GM21423 (cell line): ENCODE results near the gene ARTN.

ENCODE experiments used
- ATAC-seq: cut with Tn5 transposase; IDR thresholded peaks from one replicate; pipeline ENCODE4 v1.9.1; 2021; ENCODE audit warnings: mild to moderate bottlenecking, moderate library complexity; ENCODE audit not compliant: unreplicated experiment

Gene ARTN

DNA sequence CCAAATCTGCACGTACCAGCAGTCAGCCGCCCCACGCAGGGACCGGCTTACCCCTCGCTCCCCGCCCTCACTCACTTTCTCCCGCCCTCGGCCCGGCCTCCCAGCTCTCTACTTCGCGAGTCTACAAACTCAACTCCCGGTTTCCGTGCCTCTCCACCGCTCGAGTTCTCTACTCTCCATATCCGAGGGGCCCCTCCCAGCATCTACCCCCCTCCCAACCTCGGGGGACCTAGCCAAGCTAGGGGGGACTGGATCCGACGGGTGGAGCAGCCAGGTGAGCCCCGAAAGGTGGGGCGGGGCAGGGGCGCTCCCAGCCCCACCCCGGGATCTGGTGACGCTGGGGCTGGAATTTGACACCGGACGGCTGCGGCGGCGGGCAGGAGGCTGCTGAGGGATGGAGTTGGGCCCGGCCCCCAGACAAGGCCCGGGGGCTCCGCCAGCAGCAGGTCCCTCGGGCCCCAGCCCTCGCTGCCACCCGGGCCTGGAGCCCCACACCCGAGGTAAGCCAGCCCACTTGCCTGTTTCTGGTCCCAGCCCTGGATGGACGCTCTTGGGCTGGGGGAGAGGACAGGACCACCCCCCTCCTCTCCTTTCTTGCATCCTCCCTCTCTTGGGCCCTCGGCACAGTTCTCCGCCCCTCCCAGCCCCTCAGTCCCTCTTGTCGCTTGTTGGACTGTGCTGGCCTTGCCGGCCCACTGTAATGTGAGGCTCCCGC lies at the start of gene ARTN:
ARTN (plus strand) TSS at position 416 of the 715 bp plus-strand sequence. CDS start 1,856 bp downstream, outside the sequence.
- no peak for ATAC-seq

GRCh38 chr1:43885279-43885801 lies 48.3 kb upstream of the ARTN start:
- no peak for ATAC-seq

GRCh38 chr1:43887748-43888147 lies 45.9 kb upstream of the ARTN start:
- no peak for ATAC-seq

- ATAC-seq = no peak
Observed at GRCh38 chr1:43890815-43891214, 42.8 kb upstream of the ARTN start.

GRCh38 chr1:43893006-43893405 lies 40.6 kb upstream of the ARTN start:
- ATAC-seq = no peak

DNA sequence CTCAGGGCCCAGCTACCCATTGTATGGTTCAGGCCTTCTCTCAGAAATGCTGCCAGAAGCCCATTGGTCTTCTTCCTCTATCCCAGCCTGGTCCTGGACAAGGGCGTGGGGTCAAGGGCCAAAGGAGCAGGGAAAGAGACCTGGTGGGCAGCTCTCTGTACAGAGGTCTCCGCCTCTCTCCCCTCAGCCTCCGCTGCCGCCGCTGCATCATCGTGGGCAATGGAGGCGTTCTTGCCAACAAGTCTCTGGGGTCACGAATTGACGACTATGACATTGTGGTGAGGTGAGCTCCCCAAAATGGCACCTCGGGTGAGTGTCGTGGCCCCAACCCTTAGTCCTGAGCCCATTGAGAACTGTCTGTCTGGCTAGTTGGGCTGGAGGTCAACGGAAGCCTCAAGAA lies 34.6 kb upstream of the ARTN start:
- ATAC-seq = no peak

GRCh38 chr1:43900386-43900785 lies 33.2 kb upstream of the ARTN start:
- no peak for ATAC-seq

DNA sequence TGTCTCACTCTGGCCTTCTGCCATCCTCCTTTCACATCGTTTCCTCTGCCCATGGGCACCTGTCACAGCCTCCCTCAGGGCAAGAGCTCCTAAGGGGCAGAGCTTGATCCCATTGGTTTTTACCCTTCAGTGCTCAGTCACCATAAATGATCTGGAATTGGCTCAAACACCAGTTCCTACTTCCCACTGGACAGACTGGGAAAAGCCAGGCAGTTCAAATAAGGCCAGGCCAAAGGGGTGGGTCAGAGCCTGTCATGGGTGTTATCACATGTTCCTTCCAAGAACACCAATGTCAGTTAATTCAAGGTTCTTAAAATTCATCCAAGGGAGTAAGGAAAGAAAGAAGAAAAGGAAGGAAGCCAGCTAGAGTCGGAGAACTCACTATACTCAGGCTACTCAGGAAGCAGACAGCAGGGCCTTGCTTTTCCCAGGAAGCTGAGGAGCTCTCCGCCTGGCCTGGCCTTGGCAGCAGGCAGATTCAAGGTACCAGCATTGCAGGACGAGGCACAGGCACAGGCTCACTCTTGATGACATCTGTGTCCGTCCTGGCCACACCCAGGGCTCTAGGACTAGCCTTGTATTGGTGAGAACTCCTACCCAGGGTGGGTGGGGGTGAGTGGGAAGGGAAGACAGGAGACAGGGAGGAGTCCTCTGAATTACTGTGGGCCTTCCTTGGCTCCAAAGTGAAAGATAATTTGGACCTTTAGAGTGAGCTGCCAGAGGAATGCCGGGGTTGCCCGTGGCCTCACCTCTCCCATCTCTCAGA lies 32.2 kb upstream of the ARTN start:
- ATAC-seq = no peak

DNA sequence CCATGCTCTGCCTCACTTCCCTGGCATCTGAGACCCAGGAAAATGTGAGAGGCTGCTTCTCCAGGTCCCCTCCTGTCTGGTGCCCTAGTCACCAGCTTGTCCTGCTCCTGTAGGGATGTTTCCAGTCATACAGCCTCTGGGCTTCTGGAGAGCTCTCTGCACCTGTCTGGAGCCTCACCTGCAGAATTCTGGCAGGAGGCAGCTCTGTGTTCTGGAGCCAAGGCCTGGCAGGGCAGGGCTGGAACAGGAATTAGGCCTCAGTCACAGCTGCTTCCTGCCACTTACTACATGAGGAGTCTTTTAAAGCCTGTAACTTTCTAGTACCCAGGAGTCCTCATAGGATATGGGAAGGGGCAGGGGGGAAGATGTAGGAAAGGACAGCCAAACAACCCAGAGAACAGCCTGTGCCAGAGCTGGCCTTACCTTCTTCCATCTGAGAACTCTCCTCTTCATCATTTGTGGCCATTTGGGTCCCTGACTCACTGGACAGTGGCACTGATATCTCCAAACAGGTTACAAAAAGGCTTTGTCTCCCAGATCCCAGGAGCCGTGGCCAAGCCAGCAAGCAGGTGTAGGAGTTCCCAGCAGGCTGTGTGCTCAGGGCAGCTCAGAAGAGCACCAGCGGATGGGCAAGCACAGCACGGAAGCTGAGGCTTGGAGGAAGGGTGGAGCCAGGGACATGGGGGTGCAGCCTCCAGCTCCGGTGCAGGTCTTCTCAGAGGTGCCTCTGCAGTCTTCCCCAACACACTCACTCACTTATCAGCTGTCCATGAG lies 31.4 kb upstream of the ARTN start:
- ATAC-seq = no peak

- ATAC-seq = no peak
Observed at GRCh38 chr1:43904660-43905551, 28.7 kb upstream of the ARTN start.

GRCh38 chr1:43908226-43908625 lies 25.4 kb upstream of the ARTN start:
- ATAC-seq = no peak

GRCh38 chr1:43908858-43909257 lies 24.7 kb upstream of the ARTN start:
- ATAC-seq = no peak

DNA sequence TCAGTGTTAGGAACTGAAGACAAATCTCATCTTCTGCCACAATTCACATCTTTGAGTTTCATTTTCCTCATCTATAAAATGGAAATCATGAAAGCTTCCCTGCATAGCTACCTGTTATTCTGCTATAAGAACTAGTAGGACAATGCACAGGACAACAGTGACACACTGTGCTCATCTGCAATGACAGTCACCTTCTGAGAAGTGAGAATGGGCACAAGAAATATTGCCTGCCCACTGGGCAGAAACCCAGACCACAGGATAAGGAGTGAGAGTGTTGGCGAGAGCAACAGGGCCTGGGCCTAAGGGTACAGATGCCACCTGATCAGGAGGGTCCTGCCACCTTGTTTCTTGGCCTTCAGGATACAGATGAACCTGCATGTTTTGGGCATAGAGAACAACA lies 23.3 kb upstream of the ARTN start:
- no peak for ATAC-seq

- no peak for ATAC-seq
Observed at GRCh38 chr1:43912607-43913006, 21.0 kb upstream of the ARTN start.

GRCh38 chr1:43913051-43913501 lies 20.5 kb upstream of the ARTN start:
- no peak for ATAC-seq

DNA sequence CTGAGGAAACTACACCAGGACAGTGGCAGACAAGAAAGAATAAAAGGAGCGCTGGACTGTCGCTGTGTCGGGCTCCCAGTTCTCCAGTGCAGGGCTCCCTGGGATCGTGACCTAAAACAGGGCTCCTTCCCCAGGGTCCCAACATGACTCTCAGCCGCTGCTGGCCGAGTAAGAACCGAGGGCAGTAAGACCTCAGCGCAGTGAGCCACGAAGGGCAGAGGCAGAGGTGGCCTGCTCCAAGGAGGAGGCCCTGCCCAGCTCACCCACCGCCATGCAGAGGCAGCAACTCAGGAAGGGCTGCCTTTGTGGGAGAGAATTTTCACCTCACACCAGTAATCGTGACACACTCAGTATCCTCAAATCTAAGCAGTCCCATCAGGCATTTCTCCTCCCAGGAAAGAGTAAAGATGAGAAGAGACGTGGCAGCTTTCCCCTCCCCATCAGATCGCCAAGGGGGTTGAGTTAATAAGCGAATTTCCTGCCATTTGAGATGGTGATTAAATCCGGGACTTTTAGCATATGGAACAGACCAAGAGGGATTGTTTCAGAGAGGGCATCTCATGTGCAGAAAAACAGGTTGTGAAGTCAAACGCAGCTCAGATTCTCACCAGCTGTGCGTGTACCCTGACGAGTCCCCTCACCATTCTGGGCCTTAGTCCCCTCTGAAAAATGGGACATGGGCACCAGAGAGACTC lies 19.8 kb upstream of the ARTN start:
- no peak for ATAC-seq

DNA sequence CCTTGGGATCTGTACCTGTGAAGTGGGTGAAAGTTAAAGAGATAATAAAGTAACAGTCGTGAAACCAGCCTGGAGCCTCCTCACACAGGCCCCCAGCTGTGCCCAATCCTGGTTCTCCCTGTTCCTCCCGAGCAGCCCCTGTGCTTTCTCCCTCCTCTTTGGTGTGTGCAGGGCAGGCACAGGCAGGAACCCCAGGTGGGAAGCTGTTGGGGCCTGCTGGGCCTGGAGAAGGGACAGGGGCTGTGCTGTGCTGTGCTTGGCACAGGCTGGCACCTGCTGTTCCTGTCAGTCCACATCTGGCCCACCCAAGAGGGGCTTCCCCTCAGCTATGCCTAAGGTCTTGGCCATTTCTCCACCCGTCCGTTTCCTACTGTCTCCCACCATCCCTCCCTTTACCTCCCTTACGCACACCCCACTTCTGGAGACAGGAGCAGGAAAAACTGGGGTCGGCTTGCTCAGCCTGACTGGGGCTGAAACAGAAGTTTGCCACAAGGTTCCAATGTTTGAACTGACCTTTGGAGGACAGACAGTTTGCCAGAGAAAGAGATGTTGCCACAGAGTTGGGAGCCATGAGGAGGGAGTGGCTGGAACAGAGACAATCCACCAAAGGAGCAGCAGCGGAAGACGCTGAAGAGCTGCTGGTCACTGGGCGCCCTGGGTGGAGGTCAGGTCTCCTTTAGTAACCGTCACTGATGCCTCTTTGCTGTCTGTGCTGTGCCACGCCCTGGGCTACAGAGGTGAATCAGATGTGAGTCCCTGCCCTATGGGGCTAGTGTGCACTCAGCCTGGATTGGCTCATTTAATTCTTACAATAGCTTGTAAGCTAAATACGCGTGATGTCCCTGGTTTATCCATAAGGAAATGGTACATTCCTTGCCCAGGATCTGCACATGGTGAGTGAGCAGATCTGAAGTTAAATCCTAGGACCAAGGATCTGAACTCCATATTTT lies 18.8 kb upstream of the ARTN start:
- no peak for ATAC-seq

DNA sequence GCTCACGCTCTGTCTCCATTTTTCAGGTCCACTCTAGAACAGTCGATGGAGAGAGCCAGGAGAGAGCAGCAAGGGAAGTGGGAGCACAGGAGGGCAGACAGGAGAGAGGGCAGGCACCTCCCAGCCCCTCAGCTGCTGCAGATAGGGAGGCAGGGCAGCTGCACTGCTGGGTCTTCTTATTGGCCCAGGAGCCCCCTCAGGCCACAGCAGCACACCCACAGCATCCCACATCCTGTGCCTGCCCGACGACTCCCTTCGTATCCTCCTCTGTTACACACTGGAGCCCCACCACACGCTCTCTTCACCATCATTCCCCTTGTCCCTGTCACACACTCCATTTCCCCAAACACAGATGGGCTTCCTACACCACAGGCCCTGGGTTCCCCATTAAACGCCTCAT lies 13.7 kb upstream of the ARTN start:
- no peak for ATAC-seq

GRCh38 chr1:43921022-43921421 lies 12.6 kb upstream of the ARTN start:
- ATAC-seq = no peak
